Tibial artery (tissue), 4 donors: ENCODE results near the gene FAM168A.

Experiments used
- DNase-seq, 2 donors: peaks; one replicate each; pipeline ENCODE4 v3.0.0-alpha.2; 2019
- H3K27ac ChIP-seq, 2 donors: fragments of 200-600 bp; sonication (generic) in 1 of 2; 1 replicate in 1 of 2; 2 replicates in 1 of 2; pipeline ENCODE4 v1.5.1; 2018 to 2019; ENCODE audit warnings: mild to moderate bottlenecking in 1 of 2
- H3K27me3 ChIP-seq, 2 donors: fragments of 200-600 bp; sonication (generic) in 1 of 2; one replicate each; pipeline versions ENCODE4 v1.5.1 to v1.6.0; 2016 to 2019
- H3K36me3 ChIP-seq, 3 donors: fragments of 200-600 bp; sonication (generic) in 2 of 3; one replicate each; pipeline ENCODE4 v1.5.1; 2016 to 2019; ENCODE audit warnings: mild to moderate bottlenecking in 2 of 3
- H3K4me1 ChIP-seq, 4 donors: fragments of 200-600 bp; sonication (generic) in 2 of 4; 1 replicate in 3 of 4; 2 replicates in 1 of 4; pipeline ENCODE4 v1.5.1; 2016 to 2019
- H3K4me3 ChIP-seq, 2 donors: fragments of 200-600 bp; sonication (generic) in 1 of 2; 1 replicate in 1 of 2; 2 replicates in 1 of 2; pipeline ENCODE4 v1.5.1; 2018 to 2019; ENCODE audit warnings: mild to moderate bottlenecking in 2 of 2
- H3K9me3 ChIP-seq, 3 donors: fragments of 200-600 bp; sonication (generic) in 1 of 3; one replicate each; pipeline ENCODE4 v1.5.1; 2016 to 2019
- CTCF ChIP-seq, 2 experiments: fragments of 200-600 bp in 1 of 2; fragments of 450-650 bp in 1 of 2; IDR thresholded peaks; one replicate each; pipeline ENCODE4 v1.5.1; 2017 to 2019; ENCODE audit warnings: antibody characterized with exemption in 2 of 2, mild to moderate bottlenecking in 1 of 2, moderate library complexity in 1 of 2
- intact Hi-C: fragments of 100-400 bp; cut with DNase I; formaldehyde crosslinking; loops from one replicate; pipeline ENCODE4 v1.15.0; 2023; ENCODE audit warnings: low total_unique reads

Gene FAM168A

GRCh38 chr11:73380897-73381410 is 217.0 kb downstream of the FAM168A start:
- no peak overlapping the region for H3K27ac ChIP-seq
- intact Hi-C loops = no loop called here
- no peaks in the 10 kb centered on the region for H3K9me3 ChIP-seq
- no peak overlapping the region for H3K4me3 ChIP-seq
- H3K4me1 ChIP-seq = peaks cover 0 to 32% (median 16%) of the 10 kb centered on the region in 4 donors
- no peaks in the 10 kb centered on the region for H3K27me3 ChIP-seq
- no peaks in the 10 kb centered on the region for H3K36me3 ChIP-seq
- no peak for TF ChIP-seq CTCF (IDR thresholded peaks at IDR 0.05)
- DNase-seq = no peak

GRCh38 chr11:73380331-73380730 is 217.6 kb downstream of the FAM168A start:
- Histone ChIP-seq H3K9me3 (no peaks in the 10 kb centered on the region), H3K27ac (no peak overlapping the region), H3K4me3 (no peak overlapping the region), H3K36me3 (no peaks in the 10 kb centered on the region), H3K4me1 (peaks cover 0 to 32% (median 16%) of the 10 kb centered on the region in 4 donors), H3K27me3 (no peaks in the 10 kb centered on the region)
- intact Hi-C loops = no loop called here
- no peak for DNase-seq
- no peak for TF ChIP-seq CTCF (IDR thresholded peaks at IDR 0.05)

GRCh38 chr11:73379189-73379880 is 218.6 kb downstream of the FAM168A start:
- intact Hi-C loops = no loop called here
- H3K27ac ChIP-seq = no peak overlapping the region
- no peak for TF ChIP-seq CTCF (IDR thresholded peaks at IDR 0.05)
- H3K4me3 ChIP-seq = no peak overlapping the region
- no peaks in the 10 kb centered on the region for H3K36me3 ChIP-seq
- no peaks in the 10 kb centered on the region for H3K9me3 ChIP-seq
- H3K27me3 ChIP-seq = no peaks in the 10 kb centered on the region
- H3K4me1 ChIP-seq = peaks cover 0 to 32% (median 16%) of the 10 kb centered on the region in 4 donors
- no peak for DNase-seq

- Histone ChIP-seq H3K9me3 (no peaks in the 10 kb centered on the region), H3K36me3 (no peaks in the 10 kb centered on the region), H3K27me3 (no peaks in the 10 kb centered on the region), H3K4me1 (peaks cover 0 to 38% (median 16%) of the 10 kb centered on the region in 4 donors), H3K27ac (peak overlapping the region; percentile 78 to 80), H3K4me3 (peak overlapping the region; percentile 59 to 71)
- TF ChIP-seq CTCF (IDR thresholded peaks at IDR 0.05) = no peak
- intact Hi-C loops = no loop called here
- peak; percentile 59 to 81 for DNase-seq
Measured at GRCh38 chr11:73376803-73377629, 220.9 kb downstream of the FAM168A start.

- peak; percentile 75 to 92 for DNase-seq
- H3K27me3 ChIP-seq = no peaks in the 10 kb centered on the region
- H3K4me3 ChIP-seq = peak within 1 kb of the TSS; percentile 59 to 71
- TF ChIP-seq CTCF (IDR thresholded peaks at IDR 0.05) = peak; percentile 95 to 96
- H3K4me1 ChIP-seq = peaks cover 0 to 39% (median 16%) of the 10 kb centered on the region in 4 donors
- H3K36me3 ChIP-seq = no peaks in the 10 kb centered on the region
- H3K9me3 ChIP-seq = no peaks in the 10 kb centered on the region
- intact Hi-C loops = no loop called here
- peak within 1 kb of the TSS; percentile 78 to 80 for H3K27ac ChIP-seq
Measured at GRCh38 chr11:73376160-73376802, 221.6 kb downstream of the FAM168A start, which contains the start of gene RELT. TSS of gene RELT (plus strand) at chr11:73376399. CDS start at chr11:73389137, 12,738 bp downstream.
